ENCODE results near the gene MIEN1. TPM values are rescaled to one million over a fixed set of nuclear protein-coding genes. Genes with fewer than 3 reads are reported as not detected.

The MIEN1 gene
- polyA plus RNA-seq, 2 of the 4 experiments (the other 2 are of a cell fraction) = 63.9 to 85.5 TPM

GRCh38 chr17:39742856-39743436 is 12.6 kb upstream of the MIEN1 start:
- FAIRE-seq = no peak
- TF ChIP-seq NR3C1 (IDR thresholded peaks at IDR 0.05) (no peak), HOXA7 (CRISPR knock-in tag; IDR thresholded peaks at IDR 0.05) (no peak), KDM5A (IDR thresholded peaks at IDR 0.05) (no peak)
- no peak for DNase-seq (ENCODE audit: low read depth in 1 of 2, low spot score in 1 of 2)
- CTCF ChIA-PET = interaction anchor here (0.9 to 15.6 kb wide), 3 partner anchors 10 to 16 kb away, joined by 3 to 171 read pairs (median 19); partner anchors contain the start of gene MIEN1
- no peak overlapping the region for H3K4me3 ChIP-seq
- H3K4me2 ChIP-seq = no peak overlapping the region
- no peaks in the 10 kb centered on the region for H3K9me3 ChIP-seq
- no peak for ATAC-seq
- H3K4me1 ChIP-seq = peaks cover 22% of the 10 kb centered on the region
- no peak overlapping the region for H3K27ac ChIP-seq
- WGBS (ENCODE audit: missing lambda C conversion rate) = 92% methylated on average over 21 of the region's 21 CpGs
- POLR2A ChIA-PET = no interaction called here

GRCh38 chr17:39742126-39742855 is 12.0 kb upstream of the MIEN1 start:
- ChIA-PET POLR2A (no interaction called here), CTCF (interaction anchor here (0.5 to 15.6 kb wide), 6 partner anchors 11 to 446 kb away, joined by 3 to 171 read pairs (median 4); partner anchors contain the start of gene MIEN1)
- H3K4me2 ChIP-seq = no peak overlapping the region
- H3K9me3 ChIP-seq = no peaks in the 10 kb centered on the region
- TF ChIP-seq HDAC2 (IDR thresholded peaks at IDR 0.05) = no peak
- TF ChIP-seq EHF (CRISPR knock-in tag; IDR thresholded peaks at IDR 0.05) = no peak
- TF ChIP-seq BHLHE40 (IDR thresholded peaks at IDR 0.05; ENCODE audit: low read depth, low read length) = no peak
- TF ChIP-seq USF2 (IDR thresholded peaks at IDR 0.05) = no peak
- no peak for TF ChIP-seq ELK1 (IDR thresholded peaks at IDR 0.05; ENCODE audit: low read depth, low read length)
- TF ChIP-seq TP53 (CRISPR knock-in tag; IDR thresholded peaks at IDR 0.05) = no peak
- TF ChIP-seq ATOH8 (CRISPR knock-in tag; IDR thresholded peaks at IDR 0.05; ENCODE audit: low read depth) = no peak
- no peak for TF ChIP-seq KDM1A (IDR thresholded peaks at IDR 0.05; ENCODE audit: low read depth)
- no peak for TF ChIP-seq ZNF302 (CRISPR knock-in tag; IDR thresholded peaks at IDR 0.05)
- no peak for TF ChIP-seq ZC3H11A (IDR thresholded peaks at IDR 0.05)
- TF ChIP-seq SMC3 (IDR thresholded peaks at IDR 0.05) = no peak
- no peak for TF ChIP-seq REST (IDR thresholded peaks at IDR 0.05)
- TF ChIP-seq CTCF (IDR thresholded peaks at IDR 0.05) = no peak
- no peak for TF ChIP-seq EP300 (IDR thresholded peaks at IDR 0.05)
- no peak for TF ChIP-seq SREBF2 (IDR thresholded peaks at IDR 0.05)
- no peak for TF ChIP-seq RAD21 (conservative IDR thresholded peaks at IDR 0.05 in 1 of 2, IDR thresholded peaks at IDR 0.05 in 1 of 2)
- TF ChIP-seq ZSCAN20 (CRISPR knock-in tag; IDR thresholded peaks at IDR 0.05) = no peak
- TF ChIP-seq PHF8 (IDR thresholded peaks at IDR 0.05; ENCODE audit: borderline replicate concordance, low read depth) = no peak
- H3K27ac ChIP-seq = no peak overlapping the region
- 86% methylated on average over 16 of the region's 18 CpGs for WGBS (ENCODE audit: missing lambda C conversion rate)
- FAIRE-seq (no peak), DNase-seq (ENCODE audit: low read depth in 1 of 2, low spot score in 1 of 2) (no peak), ATAC-seq (no peak)
- H3K4me1 ChIP-seq = peaks cover 25% of the 10 kb centered on the region
- H3K4me3 ChIP-seq = no peak overlapping the region

All from A549 (cell line).